Stimulated activated CD8-positive, alpha-beta memory T cell treated with anti-CD3 and anti-CD28 coated beads, Interleukin-4, amount 100 ng/mL, for 48 hours (primary cell): ENCODE data around the gene GTPBP1.
A peak's percentile ranks its signal among the peaks of the same experiment; 100 is the strongest.

Experiments
- DNase-seq: peaks from one replicate; pipeline ENCODE4 v3.0.0-alpha.2; 2020

Gene GTPBP1

GRCh38 chr22:38761202-38762162 is 55.7 kb downstream of the GTPBP1 start:
- DNase-seq = no peak

GRCh38 chr22:38762551-38762983 is 56.8 kb downstream of the GTPBP1 start:
- DNase-seq = no peak

- DNase-seq = peak; percentile 57
Measured at GRCh38 chr22:38766076-38766777, 60.5 kb downstream of the GTPBP1 start.

GRCh38 chr22:38767313-38767712 is 61.6 kb downstream of the GTPBP1 start:
- no peak for DNase-seq

- no peak for DNase-seq
Measured at GRCh38 chr22:38768036-38768435, 62.3 kb downstream of the GTPBP1 start.

GRCh38 chr22:38770257-38770949 is 64.7 kb downstream of the GTPBP1 start:
- no peak for DNase-seq

GRCh38 chr22:38772623-38772873 is 66.8 kb downstream of the GTPBP1 start:
- DNase-seq = no peak

- no peak for DNase-seq
Measured at GRCh38 chr22:38773363-38773946, 67.7 kb downstream of the GTPBP1 start.

GRCh38 chr22:38774496-38775166 is 68.9 kb downstream of the GTPBP1 start:
- no peak for DNase-seq

- DNase-seq = no peak
Measured at GRCh38 chr22:38775656-38776055, 69.9 kb downstream of the GTPBP1 start.

- DNase-seq = no peak
Measured at GRCh38 chr22:38776086-38776485, 70.3 kb downstream of the GTPBP1 start.

- DNase-seq = no peak
Measured at GRCh38 chr22:38777087-38777671, 71.4 kb downstream of the GTPBP1 start.

GRCh38 chr22:38781033-38781432 is 75.3 kb downstream of the GTPBP1 start:
- DNase-seq = no peak

- DNase-seq = no peak
Measured at GRCh38 chr22:38782402-38783094, 76.8 kb downstream of the GTPBP1 start.
